Measurements from ENCODE around the gene PSMC4.

The PSMC4 gene

GRCh38 chr19:39974377-39975155 lies 3.6 kb downstream of the PSMC4 start:
- Histone ChIP-seq H3K9me3 (no peaks in the 10 kb centered on the region), H3K36me3 (peaks cover 70% of the 10 kb centered on the region), H3K4me3 (ENCODE audit: low read depth in 1 of 2, low read length in 1 of 2) (no peak overlapping the region), H3K27ac (no peak overlapping the region), H3K4me1 (ENCODE audit: control insufficient read depth in 1 of 2, insufficient read depth in 1 of 2, low read depth in 1 of 2, low read length in 1 of 2) (peaks cover 14 to 19% of the 10 kb centered on the region in 2 experiments), H3K27me3 (no peaks in the 10 kb centered on the region)
- TF ChIP-seq, protein P1, sequence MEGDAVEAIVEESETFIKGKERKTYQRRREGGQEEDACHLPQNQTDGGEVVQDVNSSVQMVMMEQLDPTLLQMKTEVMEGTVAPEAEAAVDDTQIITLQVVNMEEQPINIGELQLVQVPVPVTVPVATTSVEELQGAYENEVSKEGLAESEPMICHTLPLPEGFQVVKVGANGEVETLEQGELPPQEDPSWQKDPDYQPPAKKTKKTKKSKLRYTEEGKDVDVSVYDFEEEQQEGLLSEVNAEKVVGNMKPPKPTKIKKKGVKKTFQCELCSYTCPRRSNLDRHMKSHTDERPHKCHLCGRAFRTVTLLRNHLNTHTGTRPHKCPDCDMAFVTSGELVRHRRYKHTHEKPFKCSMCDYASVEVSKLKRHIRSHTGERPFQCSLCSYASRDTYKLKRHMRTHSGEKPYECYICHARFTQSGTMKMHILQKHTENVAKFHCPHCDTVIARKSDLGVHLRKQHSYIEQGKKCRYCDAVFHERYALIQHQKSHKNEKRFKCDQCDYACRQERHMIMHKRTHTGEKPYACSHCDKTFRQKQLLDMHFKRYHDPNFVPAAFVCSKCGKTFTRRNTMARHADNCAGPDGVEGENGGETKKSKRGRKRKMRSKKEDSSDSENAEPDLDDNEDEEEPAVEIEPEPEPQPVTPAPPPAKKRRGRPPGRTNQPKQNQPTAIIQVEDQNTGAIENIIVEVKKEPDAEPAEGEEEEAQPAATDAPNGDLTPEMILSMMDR (IDR thresholded peaks at IDR 0.05), result no peak

DNA sequence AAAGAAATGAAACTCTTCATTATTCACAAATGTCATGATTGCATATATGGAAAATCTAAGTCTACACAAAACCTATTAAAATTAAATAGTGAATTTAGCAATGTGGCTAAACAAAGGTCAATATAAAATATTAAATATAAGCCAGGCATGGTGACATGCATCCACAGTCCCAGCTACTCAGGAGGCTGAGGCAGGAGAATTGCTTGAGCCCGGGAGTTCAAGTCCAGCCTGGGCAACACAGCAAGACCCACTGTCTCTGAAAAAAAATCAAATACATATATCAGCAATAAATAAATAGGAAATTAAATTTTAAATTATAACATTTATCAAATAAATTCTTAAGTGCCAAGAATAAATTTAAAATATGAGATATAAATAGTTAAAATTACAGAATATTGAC lies 11.9 kb downstream of the PSMC4 start:
- Histone ChIP-seq H3K4me3 (ENCODE audit: low read depth in 1 of 2, low read length in 1 of 2) (no peak overlapping the region), H3K36me3 (peaks cover 46% of the 10 kb centered on the region), H3K4me1 (ENCODE audit: control insufficient read depth in 1 of 2, insufficient read depth in 1 of 2, low read depth in 1 of 2, low read length in 1 of 2) (no peaks in the 10 kb centered on the region), H3K27ac (no peak overlapping the region), H3K9me3 (peaks cover 19% of the 10 kb centered on the region), H3K27me3 (no peaks in the 10 kb centered on the region)
- TF ChIP-seq, protein P1 (IDR thresholded peaks at IDR 0.05), result no peak

- H3K27me3 ChIP-seq, result no peaks in the 10 kb centered on the region
- H3K4me1 ChIP-seq (ENCODE audit: control insufficient read depth in 1 of 2, insufficient read depth in 1 of 2, low read depth in 1 of 2, low read length in 1 of 2), result no peaks in the 10 kb centered on the region
- no peak overlapping the region for H3K4me3 ChIP-seq (ENCODE audit: low read depth in 1 of 2, low read length in 1 of 2)
- peaks cover 38% of the 10 kb centered on the region for H3K36me3 ChIP-seq
- TF ChIP-seq, protein P1 (IDR thresholded peaks at IDR 0.05), result no peak
- H3K27ac ChIP-seq, result no peak overlapping the region
- H3K9me3 ChIP-seq, result peaks cover 19% of the 10 kb centered on the region
Measured at GRCh38 chr19:39983695-39984300, 12.8 kb downstream of the PSMC4 start.

DNA sequence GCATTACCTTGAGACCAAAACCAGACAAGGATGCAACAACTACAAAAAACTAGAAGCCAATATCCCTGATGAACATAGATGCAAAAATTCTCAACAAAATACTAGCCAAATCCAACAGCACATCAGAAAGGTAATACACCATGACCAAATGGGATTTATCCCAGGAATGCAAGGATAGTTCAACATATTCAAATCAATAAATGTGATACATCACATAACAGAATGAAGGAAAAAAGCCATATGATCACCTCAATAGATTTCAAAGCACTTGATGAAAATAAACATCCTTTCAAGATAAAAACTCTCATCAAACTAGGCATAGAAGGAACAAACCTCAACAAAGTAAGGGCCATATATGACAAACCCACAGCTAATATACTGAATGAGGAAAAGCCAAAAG lies 15.7 kb downstream of the PSMC4 start:
- Histone ChIP-seq H3K9me3 (peaks cover 19% of the 10 kb centered on the region), H3K27me3 (no peaks in the 10 kb centered on the region), H3K36me3 (peaks cover 9% of the 10 kb centered on the region), H3K4me1 (ENCODE audit: control insufficient read depth in 1 of 2, insufficient read depth in 1 of 2, low read depth in 1 of 2, low read length in 1 of 2) (no peaks in the 10 kb centered on the region), H3K4me3 (ENCODE audit: low read depth in 1 of 2, low read length in 1 of 2) (no peak overlapping the region), H3K27ac (no peak overlapping the region)
- TF ChIP-seq, protein P1 (IDR thresholded peaks at IDR 0.05), result no peak

GRCh38 chr19:39987167-39987566 lies 16.2 kb downstream of the PSMC4 start:
- no peaks in the 10 kb centered on the region for H3K27me3 ChIP-seq
- peaks cover 4% of the 10 kb centered on the region for H3K36me3 ChIP-seq
- peaks cover 19% of the 10 kb centered on the region for H3K9me3 ChIP-seq
- H3K27ac ChIP-seq, result no peak overlapping the region
- no peak overlapping the region for H3K4me3 ChIP-seq (ENCODE audit: low read depth in 1 of 2, low read length in 1 of 2)
- no peaks in the 10 kb centered on the region for H3K4me1 ChIP-seq (ENCODE audit: control insufficient read depth in 1 of 2, insufficient read depth in 1 of 2, low read depth in 1 of 2, low read length in 1 of 2)
- TF ChIP-seq, protein P1 (IDR thresholded peaks at IDR 0.05), result no peak

All from neutrophil (primary cell).